ENCODE measurements around the gene PMEPA1.

The PMEPA1 gene

DNA sequence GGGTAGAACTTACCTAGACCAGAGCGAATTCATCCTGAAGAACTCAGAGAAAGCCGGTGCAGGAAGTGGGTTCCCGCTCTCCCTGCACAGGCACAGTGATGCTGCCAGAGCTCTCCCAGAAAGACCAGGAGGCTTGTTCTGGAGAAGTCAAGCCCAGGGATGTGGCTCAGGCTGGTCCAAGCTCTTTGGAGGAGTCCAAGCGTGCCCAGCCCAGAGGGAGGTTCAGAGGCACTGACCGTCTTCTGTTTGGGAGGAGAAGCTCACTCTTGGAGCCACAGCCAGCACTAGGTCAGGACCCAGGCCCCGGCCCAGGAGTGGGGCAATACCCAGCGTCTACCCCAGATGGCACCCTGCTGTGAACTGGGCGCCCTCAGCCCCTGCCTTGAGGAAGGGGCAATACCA lies 1.5 kb upstream of the PMEPA1 start:
- no peak for DNase-seq (ENCODE audit: low spot score)

DNA sequence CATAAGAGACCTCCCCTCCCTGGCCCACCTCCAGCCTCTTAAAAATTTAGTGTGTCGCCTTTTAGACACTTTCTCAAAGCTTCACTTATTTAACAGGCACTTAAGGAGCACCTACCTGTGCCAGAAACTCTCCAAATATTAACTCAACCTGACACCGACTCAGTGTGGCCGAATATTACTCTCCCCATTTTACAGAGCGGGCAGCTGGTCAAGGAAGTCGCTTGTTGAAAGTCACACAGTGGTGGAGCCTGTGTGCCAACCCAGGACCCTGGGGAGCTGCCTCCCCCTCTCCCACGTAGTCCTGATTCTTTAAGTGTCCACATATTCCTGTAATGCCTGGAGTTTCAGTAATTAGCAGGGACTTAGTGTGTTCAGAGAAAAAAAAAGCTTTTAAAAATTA lies 1.0 kb upstream of the PMEPA1 start:
- no peak for DNase-seq (ENCODE audit: low spot score)

GRCh38 chr20:57708694-57709673 lies 831 bp downstream of the PMEPA1 start:
- no peak for DNase-seq (ENCODE audit: low spot score)

DNA sequence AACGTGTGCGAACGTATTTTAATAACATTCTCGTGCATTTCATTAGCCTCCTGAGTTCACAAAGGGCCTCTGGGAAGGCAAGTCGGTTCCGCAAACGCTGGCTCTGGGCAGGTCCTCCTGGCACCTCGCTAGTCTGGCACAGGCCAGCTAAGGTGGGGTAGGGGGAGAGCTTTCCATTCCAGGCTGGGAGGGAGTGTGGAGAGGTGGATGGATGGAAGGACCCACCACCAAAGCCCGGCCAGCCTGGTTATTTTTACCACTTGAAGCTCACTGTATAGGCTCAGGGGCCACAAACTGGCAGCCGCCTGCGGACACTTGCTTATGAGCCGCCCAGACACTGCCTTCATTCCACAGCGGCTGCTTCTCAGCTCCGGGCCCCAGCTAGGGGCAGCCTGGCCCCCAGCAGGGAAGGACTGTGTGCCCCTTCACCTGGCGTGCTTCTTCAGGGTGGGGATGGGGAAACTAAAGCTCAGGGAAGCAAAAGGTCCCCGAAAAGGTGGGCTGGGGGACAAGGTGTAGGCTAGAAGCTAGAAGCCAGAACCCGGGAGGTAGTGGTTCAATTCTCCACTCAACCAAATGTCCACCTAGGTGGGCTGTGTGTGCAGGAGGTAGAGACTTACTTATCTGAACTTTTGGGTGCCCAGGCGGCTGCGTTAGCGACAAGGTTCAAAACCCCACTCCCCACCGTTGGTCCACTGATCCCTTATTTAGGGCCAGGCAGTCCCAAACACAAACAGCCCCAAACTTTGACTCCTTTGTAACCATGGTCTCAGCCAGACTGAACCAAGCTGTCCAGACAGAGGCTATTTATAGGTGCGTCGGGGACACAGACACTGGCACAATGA lies 1.7 kb downstream of the PMEPA1 start:
- no peak for DNase-seq (ENCODE audit: low spot score)

DNA sequence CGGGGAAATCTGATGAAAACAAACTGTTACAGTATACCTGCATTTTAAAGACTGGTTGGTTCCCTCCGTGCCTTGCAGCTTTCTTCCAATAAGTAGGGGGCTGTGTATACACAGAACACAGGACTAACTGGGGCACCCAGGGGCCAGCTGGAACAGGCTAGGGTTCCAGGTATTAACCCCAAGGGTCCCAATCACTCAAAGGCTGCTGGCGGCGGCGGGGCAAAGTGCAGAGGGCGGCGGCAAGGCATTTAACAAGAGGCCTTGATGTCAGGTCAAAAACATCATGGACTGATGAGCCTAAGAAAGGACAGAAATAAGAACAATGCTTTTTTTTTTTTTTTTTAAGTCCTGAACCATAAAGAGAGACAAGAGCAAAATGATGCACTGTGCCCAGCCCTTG lies 2.5 kb downstream of the PMEPA1 start:
- no peak for DNase-seq (ENCODE audit: low spot score)

DNA sequence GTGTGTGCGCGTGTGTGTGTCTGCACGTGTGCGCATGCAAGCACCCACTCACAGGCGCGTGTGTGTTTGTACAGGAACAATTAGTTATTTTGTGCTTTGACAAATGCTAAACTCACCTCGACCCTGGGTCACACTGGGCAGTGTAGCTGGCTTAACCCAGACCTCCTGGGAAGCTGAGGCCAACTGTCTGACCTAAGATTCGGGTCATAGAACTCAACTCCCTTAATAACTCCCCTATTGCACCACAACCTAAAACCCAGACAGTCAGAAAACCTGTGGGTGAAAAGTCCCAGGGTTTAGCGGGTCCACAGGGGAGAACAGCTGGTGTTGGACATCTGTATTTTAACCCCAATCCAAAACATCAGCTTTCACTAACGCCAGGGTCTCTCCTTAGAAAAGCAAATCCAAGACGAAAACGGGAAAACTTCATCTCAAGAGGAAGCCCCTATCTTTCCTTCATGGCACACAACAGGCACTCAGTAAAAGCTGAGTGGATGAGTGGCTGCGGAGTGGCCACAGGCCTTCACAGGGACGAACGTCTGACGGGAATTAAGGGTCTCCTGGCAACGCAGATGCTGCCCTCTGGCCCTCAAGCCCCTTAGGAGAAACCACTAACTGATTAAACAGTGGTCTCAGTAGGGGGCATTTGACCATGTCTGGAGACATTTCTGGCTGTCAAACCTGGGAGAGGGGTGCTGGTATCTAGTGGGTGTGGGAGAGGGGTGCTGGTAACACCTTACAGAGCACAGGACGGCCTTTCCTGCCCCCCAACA lies 4.5 kb downstream of the PMEPA1 start:
- no peak for DNase-seq (ENCODE audit: low spot score)

DNA sequence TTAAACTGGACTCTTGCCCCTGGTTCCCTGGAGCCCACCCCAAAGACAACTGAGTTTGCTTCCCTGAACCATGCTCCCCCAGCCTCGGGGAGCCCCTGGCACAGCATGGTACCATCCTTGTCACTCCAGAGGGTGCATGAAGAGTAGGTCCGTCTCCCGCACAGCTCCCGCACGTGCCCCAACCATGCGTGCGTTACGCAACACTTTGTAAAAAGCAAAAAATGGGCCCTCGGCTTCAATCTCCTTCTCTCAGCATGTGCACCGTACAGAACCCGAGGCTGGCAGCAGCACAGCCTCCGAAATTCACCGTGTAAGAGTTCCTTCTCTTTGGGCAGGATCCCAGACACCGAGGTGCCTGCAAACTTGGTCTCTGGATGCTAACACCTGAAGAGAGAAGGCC lies 5.6 kb downstream of the PMEPA1 start:
- DNase-seq (ENCODE audit: low spot score): no peak

- no peak for DNase-seq (ENCODE audit: low spot score)
These were observed 6.8 kb downstream of the PMEPA1 start for GRCh38 chr20:57703013-57703412.

GRCh38 chr20:57702521-57702920 lies 7.3 kb downstream of the PMEPA1 start:
- DNase-seq (ENCODE audit: low spot score): no peak

DNA sequence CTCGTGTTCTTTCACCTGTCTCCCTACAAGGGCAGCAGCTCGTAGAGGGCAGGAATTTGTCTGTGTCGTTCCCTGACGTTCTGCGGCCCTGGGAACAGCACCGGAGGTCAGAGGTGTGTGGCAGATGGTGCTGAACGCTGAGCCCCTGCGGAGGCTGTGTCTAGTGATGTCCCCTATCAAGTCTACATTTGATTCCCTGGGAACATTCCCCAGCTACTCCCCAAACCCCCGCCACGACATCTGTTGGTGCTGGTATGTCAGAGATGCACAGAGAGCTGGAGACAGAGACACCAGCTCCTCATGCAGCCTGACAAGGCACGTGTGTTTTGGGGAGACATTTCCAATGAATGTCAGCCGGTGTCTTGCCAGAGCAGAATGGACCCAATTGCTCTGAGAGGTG lies 7.7 kb downstream of the PMEPA1 start:
- no peak for DNase-seq (ENCODE audit: low spot score)

DNA sequence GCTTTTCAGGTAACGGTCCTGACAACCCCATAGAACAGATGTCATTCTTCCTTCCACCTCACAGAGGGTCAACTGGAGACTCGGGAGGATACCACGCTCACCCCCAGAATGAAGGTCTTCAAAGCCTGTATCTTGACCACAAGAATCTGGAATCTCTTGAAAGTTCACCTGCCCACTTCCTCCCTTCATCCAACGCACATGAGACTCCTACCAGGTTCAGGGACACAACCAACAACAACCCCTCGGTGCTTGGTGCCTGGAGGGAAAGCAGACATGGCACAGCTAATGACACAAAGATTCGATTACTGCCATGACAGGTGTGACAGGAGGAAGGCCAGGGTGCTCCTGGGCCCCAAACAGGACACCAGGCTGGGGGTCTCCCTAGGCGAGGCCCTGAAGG lies 8.2 kb downstream of the PMEPA1 start:
- DNase-seq (ENCODE audit: low spot score): no peak

DNA sequence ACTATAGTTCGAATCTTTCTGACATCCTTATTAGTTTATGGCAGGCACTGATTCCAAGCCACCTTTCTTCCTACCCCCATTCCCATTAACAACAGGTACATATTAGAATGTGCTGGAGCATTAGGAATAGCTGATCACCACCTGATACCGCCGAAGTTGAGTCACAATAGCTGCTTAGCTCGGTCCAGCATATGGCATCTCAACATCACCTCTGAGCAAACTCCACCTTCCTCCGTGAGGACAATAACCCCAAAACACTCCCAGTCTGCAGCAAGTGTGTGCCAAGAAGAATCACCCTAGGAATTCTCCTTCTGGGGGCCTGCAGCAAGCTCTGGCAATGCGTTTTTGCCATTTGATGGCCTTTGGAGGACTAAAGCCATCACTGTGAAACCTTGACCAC lies 8.7 kb downstream of the PMEPA1 start:
- no peak for DNase-seq (ENCODE audit: low spot score)

- DNase-seq (ENCODE audit: low spot score): no peak
These were observed 10.4 kb downstream of the PMEPA1 start for GRCh38 chr20:57699395-57699794.

GRCh38 chr20:57698867-57699275 lies 10.9 kb downstream of the PMEPA1 start:
- DNase-seq (ENCODE audit: low spot score): no peak

DNA sequence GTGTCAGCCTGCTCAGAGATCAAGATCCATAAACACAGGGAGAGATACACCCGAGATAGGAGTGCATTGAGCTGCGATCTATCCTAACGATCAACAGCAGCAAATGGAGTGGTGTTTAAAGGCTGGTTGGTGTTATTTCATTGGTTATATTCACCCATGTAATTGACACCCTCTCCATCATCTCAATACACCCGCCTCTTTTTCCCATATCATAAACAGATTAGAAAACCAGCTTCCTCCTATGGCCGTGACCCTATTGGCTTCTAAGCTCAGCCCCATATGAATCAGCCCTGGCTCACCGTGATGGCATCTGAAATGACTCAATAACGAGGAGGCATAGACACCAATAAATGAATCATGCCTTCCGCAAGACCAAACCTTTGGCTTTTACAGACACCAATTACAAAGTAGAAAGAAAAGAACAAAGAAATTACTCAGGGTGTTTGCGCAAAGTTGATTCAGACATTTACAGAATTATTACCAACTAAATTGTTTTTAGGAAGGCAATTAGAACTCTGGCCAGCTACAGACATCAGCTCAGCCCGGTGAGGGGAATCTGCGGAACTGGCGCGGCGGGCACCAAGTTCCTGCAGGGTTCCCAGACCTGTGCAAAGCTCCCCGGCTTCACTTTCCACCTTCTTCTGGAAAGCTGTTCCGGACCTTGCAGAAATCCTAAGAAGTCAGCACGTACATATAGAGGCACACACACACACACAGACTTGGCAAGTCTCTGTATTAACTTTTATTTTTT lies 11.5 kb downstream of the PMEPA1 start:
- peak; percentile 51 for DNase-seq (ENCODE audit: low spot score)

GRCh38 chr20:57697543-57697942 lies 12.3 kb downstream of the PMEPA1 start:
- no peak for DNase-seq (ENCODE audit: low spot score)

DNA sequence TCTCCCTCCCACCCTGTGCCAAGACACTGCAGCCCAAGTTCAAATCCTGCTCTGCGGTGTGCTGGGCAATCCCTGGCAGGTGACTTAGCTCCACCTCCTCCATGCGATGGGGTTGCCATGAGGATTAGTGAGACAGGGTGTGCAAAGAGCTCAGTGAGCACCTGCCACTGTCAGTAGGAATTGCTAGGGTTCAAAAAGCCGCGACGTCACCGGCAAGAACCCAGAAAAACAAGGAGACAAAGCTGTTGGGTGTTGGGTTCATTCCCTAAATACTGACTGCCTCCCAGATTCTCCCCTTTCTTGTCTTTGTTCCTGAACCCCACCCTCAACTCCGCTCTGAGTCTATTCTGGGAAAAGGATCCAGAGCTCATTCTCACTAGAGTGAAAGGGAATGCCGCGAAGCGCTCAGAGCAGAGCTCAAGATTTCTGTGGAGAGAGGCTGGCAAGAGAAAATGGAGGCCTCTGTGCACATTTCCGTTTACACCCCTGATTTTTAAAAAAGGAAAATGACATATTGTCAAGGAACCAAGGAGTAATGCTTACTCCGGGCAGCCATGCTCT lies 13.3 kb downstream of the PMEPA1 start:
- DNase-seq (ENCODE audit: low spot score): no peak

- DNase-seq (ENCODE audit: low spot score): no peak
These were observed 13.9 kb downstream of the PMEPA1 start for GRCh38 chr20:57695940-57696339.

- DNase-seq (ENCODE audit: low spot score): no peak
These were observed 14.8 kb downstream of the PMEPA1 start for GRCh38 chr20:57695012-57695411.

DNA sequence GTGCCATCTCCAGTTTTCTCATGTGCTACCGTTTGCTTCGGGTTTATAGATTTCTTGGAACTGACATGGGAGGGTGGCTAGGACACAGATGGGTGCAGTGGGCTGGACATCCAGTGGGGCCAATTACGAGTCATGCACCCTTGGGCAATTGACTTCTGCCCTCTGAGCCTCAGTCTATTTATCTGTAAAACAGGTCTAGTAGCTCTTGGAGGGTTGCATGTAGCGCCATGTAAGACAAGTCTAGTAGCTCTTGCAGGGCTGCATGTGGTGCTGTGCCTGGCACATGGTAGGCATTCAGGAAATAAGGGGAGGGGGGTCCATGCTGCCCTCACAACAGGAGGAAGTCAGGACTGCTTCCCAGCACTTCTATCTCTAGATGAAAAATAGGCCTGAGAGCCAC lies 15.3 kb downstream of the PMEPA1 start:
- DNase-seq (ENCODE audit: low spot score): no peak

DNA sequence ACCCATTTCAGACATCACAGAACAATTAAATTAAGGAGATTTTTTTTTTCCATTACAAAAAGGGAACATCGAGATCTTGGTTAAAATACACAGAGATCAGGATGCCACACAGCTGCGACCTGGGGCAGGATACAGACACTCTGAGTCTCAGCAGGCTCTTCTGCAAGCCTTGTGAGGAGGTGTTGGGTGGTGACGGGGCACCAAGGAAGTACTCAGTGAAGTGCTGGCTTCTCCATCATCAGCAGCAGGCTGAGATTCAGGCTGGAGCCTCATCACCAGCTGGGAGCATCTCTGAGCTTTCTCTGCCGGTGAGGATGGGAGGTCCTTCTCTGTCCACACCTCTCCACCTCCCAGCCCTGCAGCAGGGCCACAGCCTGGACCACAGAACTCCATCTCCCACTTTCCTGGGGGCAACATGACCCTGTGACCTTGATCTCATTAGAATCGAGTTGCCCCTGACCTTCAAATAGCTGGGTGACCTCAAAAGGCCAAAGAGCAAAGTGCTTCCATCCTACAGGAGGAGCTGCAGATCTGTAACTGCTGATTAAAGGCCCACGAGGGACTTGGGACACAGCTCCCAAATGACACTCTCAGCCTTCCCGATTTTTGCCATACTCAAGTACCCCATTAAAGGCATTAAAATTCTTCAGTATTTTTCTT lies 16.0 kb downstream of the PMEPA1 start:
- no peak for DNase-seq (ENCODE audit: low spot score)
